ENCODE measurements around the gene C19orf85. TPM values are rescaled to one million over a fixed set of nuclear protein-coding genes. Genes with fewer than 3 reads are reported as not detected.

Gene C19orf85
- total and polyA plus RNA-seq, 12 donors, result not detected

GRCh38 chr19:55488986-55489710 lies 24.6 kb upstream of the C19orf85 start:
- intact Hi-C loops (cut with DNase I), result no loop called here
- H3K36me3 ChIP-seq (replicated peaks in 1 of 2), result no peaks in the 10 kb centered on the region
- no peak for DNase-seq
- WGBS, 4 donors, result 58 to 67% (median 63%) methylated on average over 9 to 36 of the region's 36 CpGs; no CpG with 5 or more reads in 1 of the 4 donors
- H3K4me1 ChIP-seq (replicated peaks in 1 of 2), result peaks cover 37 to 38% of the 10 kb centered on the region in 2 donors
- no peak for TF ChIP-seq POLR2A (IDR thresholded peaks at IDR 0.05)
- TF ChIP-seq, protein P1, sequence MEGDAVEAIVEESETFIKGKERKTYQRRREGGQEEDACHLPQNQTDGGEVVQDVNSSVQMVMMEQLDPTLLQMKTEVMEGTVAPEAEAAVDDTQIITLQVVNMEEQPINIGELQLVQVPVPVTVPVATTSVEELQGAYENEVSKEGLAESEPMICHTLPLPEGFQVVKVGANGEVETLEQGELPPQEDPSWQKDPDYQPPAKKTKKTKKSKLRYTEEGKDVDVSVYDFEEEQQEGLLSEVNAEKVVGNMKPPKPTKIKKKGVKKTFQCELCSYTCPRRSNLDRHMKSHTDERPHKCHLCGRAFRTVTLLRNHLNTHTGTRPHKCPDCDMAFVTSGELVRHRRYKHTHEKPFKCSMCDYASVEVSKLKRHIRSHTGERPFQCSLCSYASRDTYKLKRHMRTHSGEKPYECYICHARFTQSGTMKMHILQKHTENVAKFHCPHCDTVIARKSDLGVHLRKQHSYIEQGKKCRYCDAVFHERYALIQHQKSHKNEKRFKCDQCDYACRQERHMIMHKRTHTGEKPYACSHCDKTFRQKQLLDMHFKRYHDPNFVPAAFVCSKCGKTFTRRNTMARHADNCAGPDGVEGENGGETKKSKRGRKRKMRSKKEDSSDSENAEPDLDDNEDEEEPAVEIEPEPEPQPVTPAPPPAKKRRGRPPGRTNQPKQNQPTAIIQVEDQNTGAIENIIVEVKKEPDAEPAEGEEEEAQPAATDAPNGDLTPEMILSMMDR (IDR thresholded peaks at IDR 0.05), result no peak
- H3K27ac ChIP-seq, result no peak overlapping the region
- H3K9me3 ChIP-seq (replicated peaks in 1 of 3), result no peaks in the 10 kb centered on the region
- H3K27me3 ChIP-seq, result no peaks in the 10 kb centered on the region
- H3K4me3 ChIP-seq, result no peak overlapping the region

GRCh38 chr19:55487924-55488687 lies 23.6 kb upstream of the C19orf85 start, which contains the start of gene SSC5D:
SSC5D (plus strand) TSS chr19:55488436; CDS start chr19:55488590, 154 bp downstream.
- peaks cover 38 to 39% of the 10 kb centered on the region in 2 donors for H3K4me1 ChIP-seq (replicated peaks in 1 of 2)
- H3K36me3 ChIP-seq (replicated peaks in 1 of 2), result peaks cover 0 to 4% of the 10 kb centered on the region in 2 donors
- intact Hi-C loops (cut with DNase I), result no loop called here
- WGBS, 4 donors, result 3 to 26% (median 8%) methylated on average over 7 to 20 of the region's 21 CpGs
- H3K27ac ChIP-seq, result peak within 1 kb of the TSS; percentile 76 to 97 (median 93)
- H3K9me3 ChIP-seq (replicated peaks in 1 of 3), result no peaks in the 10 kb centered on the region
- TF ChIP-seq POLR2A (IDR thresholded peaks at IDR 0.05), result no peak
- TF ChIP-seq, protein P1 (IDR thresholded peaks at IDR 0.05), result no peak
- no peaks in the 10 kb centered on the region for H3K27me3 ChIP-seq
- DNase-seq, result peak in 5 of 7 donors; percentile 32 to 60 (median 47)
- H3K4me3 ChIP-seq, result peak within 1 kb of the TSS in 1 of 4 donors; percentile 5

DNA sequence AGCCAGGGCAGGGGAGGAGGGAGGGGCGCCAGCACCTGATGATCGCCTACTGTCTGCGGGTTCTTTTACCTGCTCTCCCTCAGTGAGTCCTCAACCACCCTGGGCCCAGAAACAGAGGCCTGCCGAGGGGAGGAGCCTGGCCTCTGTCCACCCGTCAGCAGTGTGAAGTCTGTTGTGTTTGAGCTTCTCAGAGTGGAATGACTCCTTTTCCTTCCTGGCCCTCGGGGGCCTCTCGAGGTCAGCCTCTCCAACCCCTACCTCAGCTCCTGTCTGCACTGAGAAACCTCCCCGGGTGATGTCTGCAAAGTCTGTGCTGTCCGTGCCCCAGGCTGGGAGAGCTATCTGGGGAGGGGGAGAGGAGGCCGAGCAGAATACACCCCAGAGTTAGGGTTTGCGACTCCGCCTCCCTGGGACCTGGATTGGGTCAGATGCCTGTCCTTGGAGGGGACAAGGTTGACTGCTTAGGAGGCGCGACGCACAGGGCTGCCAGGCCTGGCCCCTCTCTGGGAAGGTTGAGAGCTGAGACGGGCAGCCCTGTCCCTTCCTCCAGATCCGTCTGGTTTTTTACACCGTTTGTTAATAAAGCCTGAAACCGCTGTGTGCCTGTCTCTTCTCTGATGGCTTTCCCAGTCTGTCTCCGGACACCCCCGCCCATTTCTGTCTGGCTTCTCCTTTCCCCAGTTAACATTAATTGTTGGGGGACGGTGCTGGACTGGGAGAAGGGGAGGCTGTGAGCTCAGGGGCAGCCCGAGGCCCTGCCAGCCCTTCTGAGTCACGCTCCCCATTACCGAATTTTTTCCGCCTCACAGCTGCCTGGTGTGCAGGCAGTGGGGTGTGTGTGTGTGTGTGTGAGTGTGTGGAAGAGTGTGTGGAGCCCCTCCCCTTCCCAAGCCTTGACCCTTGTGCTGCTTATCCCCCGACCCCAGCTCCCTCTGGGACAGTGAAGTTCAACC lies 22.7 kb upstream of the C19orf85 start:
- TF ChIP-seq POLR2A (IDR thresholded peaks at IDR 0.05), result peak in 1 of 2 donors; percentile 60
- TF ChIP-seq, protein P1 (IDR thresholded peaks at IDR 0.05), result no peak
- DNase-seq, result peak; percentile 83 to 97 (median 88)
- intact Hi-C loops (cut with DNase I), result no loop called here
- peak overlapping the region; percentile 76 to 97 (median 93) for H3K27ac ChIP-seq
- H3K9me3 ChIP-seq (replicated peaks in 1 of 3), result no peaks in the 10 kb centered on the region
- peaks cover 38 to 39% of the 10 kb centered on the region in 2 donors for H3K4me1 ChIP-seq (replicated peaks in 1 of 2)
- no peaks in the 10 kb centered on the region for H3K27me3 ChIP-seq
- H3K36me3 ChIP-seq (replicated peaks in 1 of 2), result peaks cover 0 to 11% of the 10 kb centered on the region in 2 donors
- peak overlapping the region in 1 of 4 donors; percentile 5 for H3K4me3 ChIP-seq
- WGBS, 4 donors, result 22 to 25% (median 23%) methylated on average over 16 to 27 of the region's 27 CpGs

Data from adrenal gland (tissue), 12 donors.